ENCODE results near the gene RASAL2. TPM values are rescaled to one million over a fixed set of nuclear protein-coding genes. Genes with fewer than 3 reads are reported as not detected.

The RASAL2 gene
- total RNA-seq, 1 donor from 2014 or later, result 57.5 TPM

GRCh38 chr1:178155481-178156255 lies 61.8 kb downstream of the RASAL2 start:
- Histone ChIP-seq H3K4me1 (no peaks in the 10 kb centered on the region), H3K9me3 (no peaks in the 10 kb centered on the region), H3K27me3 (no peaks in the 10 kb centered on the region), H3K27ac (no peak overlapping the region), H3K36me3 (no peaks in the 10 kb centered on the region), H3K4me3 (no peak overlapping the region)
- TF ChIP-seq CTCF (IDR thresholded peaks at IDR 0.05), result no peak
- intact Hi-C loops (cut with DNase I), result no loop called here
- DNase-seq (ENCODE audit: low spot score in 2 of 2), result no peak

- no peak overlapping the region for H3K4me3 ChIP-seq
- no peak for DNase-seq (ENCODE audit: low spot score in 2 of 2)
- no peaks in the 10 kb centered on the region for H3K4me1 ChIP-seq
Observed at GRCh38 chr1:178160736-178161475, 67.0 kb downstream of the RASAL2 start.

GRCh38 chr1:178161516-178161915 lies 67.6 kb downstream of the RASAL2 start:
- Histone ChIP-seq H3K36me3 (no peaks in the 10 kb centered on the region), H3K27me3 (no peaks in the 10 kb centered on the region), H3K9me3 (no peaks in the 10 kb centered on the region), H3K27ac (no peak overlapping the region), H3K4me1 (no peaks in the 10 kb centered on the region), H3K4me3 (no peak overlapping the region)
- intact Hi-C loops (cut with DNase I), result no loop called here
- no peak for TF ChIP-seq CTCF (IDR thresholded peaks at IDR 0.05)
- no peak for DNase-seq (ENCODE audit: low spot score in 2 of 2)

More at GRCh38 chr1:178160736-178161475, 67.0 kb downstream of the RASAL2 start:
- Histone ChIP-seq H3K27ac (no peak overlapping the region), H3K27me3 (no peaks in the 10 kb centered on the region), H3K9me3 (no peaks in the 10 kb centered on the region), H3K36me3 (no peaks in the 10 kb centered on the region)
- no peak for TF ChIP-seq CTCF (IDR thresholded peaks at IDR 0.05)
- intact Hi-C loops (cut with DNase I), result no loop called here

DNA sequence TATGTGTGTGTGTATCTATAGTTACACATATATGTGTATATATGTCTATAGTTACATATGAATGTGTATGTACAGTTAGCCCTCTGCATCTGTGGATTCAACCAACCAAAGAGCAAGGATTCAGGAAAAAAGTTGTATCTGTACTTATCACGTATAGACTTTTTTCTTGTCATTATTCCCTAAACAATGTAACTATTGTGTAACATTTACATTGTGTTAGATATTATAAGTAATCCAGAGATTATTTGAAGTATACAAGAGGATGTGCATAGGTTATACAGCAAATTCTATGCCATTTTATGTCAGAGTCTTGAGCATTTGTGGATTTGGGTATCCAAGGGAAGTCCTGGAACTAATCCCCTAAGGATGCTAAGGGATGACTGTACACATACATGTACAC lies 71.3 kb downstream of the RASAL2 start:
- no peaks in the 10 kb centered on the region for H3K4me1 ChIP-seq
- H3K27ac ChIP-seq, result no peak overlapping the region
- intact Hi-C loops (cut with DNase I), result no loop called here
- H3K36me3 ChIP-seq, result no peaks in the 10 kb centered on the region
- H3K9me3 ChIP-seq, result no peaks in the 10 kb centered on the region
- no peak overlapping the region for H3K4me3 ChIP-seq
- H3K27me3 ChIP-seq, result no peaks in the 10 kb centered on the region
- DNase-seq (ENCODE audit: low spot score in 2 of 2), result no peak
- no peak for TF ChIP-seq CTCF (IDR thresholded peaks at IDR 0.05)

GRCh38 chr1:178166429-178167024 lies 72.6 kb downstream of the RASAL2 start:
- DNase-seq (ENCODE audit: low spot score in 2 of 2), result no peak
- intact Hi-C loops (cut with DNase I), result no loop called here
- Histone ChIP-seq H3K4me1 (no peaks in the 10 kb centered on the region), H3K27ac (no peak overlapping the region), H3K36me3 (no peaks in the 10 kb centered on the region), H3K27me3 (no peaks in the 10 kb centered on the region), H3K4me3 (no peak overlapping the region), H3K9me3 (no peaks in the 10 kb centered on the region)
- no peak for TF ChIP-seq CTCF (IDR thresholded peaks at IDR 0.05)

Measured in ascending aorta (tissue), 2 donors.